HuH-7 (cell line): Measurements from ENCODE around the gene CFAP74.

Experiments used
- DNase-seq: peaks from one replicate; pipeline ENCODE4 v3.0.0; 2011; ENCODE audit warnings: low spot score

The CFAP74 gene

DNA sequence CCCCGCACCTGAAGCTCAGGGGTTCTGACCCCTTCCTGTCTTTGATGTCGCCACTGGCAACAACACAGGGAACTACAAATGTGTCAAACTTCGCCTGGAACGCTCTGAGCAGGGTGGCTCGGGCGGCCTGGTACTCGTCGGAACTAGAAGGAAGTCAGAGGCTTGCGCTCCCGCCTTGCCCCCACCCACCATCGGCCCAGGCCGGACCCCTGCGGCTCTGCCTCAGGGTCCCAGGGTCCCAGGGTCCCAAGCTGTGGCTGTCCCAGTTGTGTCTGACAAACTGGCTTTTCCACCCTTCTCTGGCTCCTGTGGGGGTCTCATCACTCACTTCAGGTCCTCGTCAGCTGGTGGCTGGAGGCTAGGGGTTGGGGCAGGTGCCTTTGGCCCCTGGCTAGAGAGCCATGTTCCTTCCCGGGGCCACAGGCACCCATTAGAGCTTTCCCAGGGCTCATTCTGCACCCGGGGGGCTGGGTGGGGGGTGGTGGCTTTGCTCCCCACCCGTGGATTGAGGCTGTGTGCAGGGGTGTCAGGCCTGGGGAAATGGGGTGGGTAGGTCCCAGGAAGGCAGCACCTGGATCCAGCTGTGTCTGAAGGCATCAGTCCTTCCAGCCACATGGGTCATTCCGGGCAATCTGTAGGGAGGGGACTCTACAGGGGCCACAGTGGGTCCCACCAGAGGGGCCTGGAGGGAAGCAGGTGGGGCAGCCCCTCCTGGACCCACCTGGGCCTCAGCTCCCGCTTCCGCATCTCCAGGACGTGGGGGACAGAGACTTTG, 76.5 kb downstream of the CFAP74 start:
- DNase-seq, result no peak

DNA sequence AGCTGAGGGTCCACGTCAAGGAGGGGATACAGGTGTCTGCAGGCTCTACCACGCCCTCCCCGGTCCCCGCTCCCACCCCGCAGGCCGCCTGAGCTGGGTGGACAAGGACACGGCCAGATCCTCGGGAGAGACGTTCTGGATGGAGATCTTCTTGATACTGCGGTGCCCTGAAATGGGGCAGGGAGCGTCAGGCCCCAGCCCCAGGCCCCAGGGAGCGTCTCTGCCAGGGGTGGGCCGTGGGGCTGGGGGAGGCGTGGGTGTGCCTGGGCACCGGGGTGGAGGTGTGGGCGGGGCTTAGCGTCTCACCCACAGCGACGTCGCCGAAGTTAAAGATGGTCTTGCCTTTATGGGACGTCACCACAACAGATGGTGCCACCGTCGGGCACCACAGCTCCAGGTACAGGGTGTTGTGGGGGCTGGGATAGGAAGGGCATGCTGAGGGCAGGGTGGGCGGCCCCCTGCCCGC, 77.2 kb downstream of the CFAP74 start:
- no peak for DNase-seq

- no peak for DNase-seq
Measured at GRCh38 chr1:1925437-1926345, 77.9 kb downstream of the CFAP74 start.

GRCh38 chr1:1924849-1925248, 78.7 kb downstream of the CFAP74 start:
- DNase-seq, result no peak

- DNase-seq, result no peak
Measured at GRCh38 chr1:1924386-1924785, 79.2 kb downstream of the CFAP74 start.

DNA sequence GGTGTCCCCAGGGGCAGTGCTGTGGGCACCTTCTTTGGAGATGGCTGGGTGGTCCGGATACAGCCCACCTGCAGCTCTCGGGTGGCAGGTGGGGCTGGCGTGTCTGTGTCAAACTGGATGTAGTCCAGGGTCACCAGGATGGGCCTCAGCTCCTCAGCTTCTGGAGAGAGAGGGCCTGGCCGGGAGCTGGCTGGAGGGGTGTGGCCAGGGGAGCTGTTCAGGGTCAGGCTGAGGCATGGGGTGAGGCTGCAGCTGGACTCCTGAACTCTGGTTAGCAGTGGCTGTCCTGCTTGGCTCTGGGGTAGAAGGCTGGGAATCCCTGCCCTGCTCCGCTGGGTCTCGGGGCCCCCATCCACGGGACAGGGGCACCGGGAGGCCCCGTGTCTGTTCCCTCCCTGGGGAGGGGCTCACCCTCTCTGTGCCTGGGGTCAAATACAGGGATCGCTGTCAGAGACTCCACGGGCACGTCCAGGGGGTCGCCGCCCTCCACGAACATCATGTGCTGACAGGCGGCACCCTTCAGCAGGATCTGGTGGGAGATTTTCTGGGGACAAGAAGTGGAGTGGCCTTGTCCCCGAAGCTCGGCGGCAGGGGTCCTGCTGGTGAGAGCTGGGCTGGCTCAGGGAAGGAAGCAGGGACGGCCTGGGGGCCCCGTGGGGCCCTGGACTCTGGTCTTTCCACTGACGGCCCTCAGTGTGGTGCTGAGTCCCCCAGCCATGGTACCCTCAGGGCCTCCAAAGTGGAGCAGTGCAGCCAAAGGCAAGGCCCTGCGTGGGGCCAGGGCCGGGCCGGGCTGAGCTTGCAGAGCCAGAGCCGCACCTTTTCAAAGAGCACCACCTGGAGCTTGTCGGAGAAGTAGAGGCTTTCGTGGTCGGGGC, 80.4 kb downstream of the CFAP74 start:
- peak; percentile 91 for DNase-seq

GRCh38 chr1:1922702-1922955, 81.0 kb downstream of the CFAP74 start:
- no peak for DNase-seq

DNA sequence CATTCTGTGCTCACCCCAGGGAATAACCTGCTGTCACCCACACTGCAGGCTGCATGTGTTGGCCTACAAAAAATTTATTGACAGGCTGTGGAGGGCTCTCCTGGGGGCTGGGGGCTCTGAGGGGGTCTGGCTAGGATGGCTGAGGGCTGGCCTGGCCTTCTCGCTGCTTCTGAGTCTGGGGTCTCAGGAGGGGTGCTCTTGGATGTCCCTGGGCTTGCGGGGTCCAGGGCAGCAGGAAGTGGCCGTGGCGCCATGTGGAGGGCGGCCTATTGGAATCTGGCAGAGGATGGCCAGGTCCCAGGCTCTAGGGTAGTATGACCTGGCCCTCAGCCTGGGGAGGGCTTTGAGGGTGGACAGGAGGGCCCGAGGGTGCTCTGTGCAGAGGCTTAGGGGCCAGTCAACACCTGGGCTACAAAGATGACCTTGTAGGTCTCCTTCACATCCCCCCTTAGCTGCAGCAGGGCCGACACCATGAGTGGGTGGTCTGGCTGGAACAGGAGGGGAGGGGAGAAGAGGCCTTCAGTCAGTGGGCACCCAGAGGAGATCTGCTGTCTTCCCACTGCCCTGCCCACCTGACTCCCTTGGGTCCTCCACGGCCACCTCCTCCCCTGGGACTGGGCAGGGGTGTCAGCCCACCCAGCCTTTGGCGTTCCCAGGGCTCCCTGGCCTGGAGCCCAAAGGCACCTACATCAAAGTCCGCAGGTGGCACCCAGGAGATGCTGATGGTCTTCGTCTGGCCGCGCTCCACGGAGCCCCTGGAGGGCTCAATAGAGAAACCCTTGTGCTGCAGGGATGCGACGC, 81.5 kb downstream of the CFAP74 start:
- no peak for DNase-seq

- no peak for DNase-seq
Measured at GRCh38 chr1:1921459-1921862, 82.1 kb downstream of the CFAP74 start.

DNA sequence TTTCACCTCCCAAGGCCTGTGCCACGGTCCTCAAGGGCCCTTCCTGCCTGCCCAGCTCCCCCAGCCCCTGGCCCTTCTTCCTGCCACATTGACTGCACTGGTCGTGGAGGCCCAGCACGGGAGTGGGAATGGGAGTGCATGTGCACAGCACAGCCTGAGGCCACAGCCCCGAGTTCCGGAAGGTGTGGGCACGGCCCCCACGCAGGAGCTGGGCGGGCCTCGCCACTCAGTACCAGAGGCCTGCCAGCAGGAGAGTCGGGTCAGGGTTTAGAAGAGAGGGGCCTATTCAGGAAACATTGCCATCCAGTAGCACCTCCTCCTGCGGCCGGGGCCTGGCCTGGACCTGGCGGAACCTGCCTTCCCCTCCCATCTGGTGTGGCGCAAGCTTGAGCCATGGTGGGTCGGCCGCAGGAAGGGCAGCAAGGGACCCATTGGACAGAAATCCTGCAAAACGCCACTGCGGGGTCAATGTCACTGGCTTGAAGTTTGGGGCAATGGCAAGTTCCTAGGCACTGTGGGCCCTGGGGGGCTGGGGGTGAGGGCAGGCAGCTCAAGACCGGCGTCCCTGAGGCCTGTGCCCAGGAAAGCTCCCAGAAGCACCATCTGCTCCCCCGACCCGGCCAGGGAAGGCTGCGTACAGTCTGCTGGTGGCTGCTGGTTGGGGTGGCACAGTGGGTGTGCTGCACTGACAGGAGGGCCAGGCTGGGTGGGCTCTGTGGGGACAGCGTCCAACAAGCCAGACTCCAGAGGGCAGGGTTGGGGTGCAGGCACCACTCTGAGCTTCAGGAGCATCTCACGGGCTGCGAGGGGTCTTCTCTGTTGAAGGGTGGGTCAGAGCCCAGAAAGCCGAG, 82.8 kb downstream of the CFAP74 start:
- no peak for DNase-seq

DNA sequence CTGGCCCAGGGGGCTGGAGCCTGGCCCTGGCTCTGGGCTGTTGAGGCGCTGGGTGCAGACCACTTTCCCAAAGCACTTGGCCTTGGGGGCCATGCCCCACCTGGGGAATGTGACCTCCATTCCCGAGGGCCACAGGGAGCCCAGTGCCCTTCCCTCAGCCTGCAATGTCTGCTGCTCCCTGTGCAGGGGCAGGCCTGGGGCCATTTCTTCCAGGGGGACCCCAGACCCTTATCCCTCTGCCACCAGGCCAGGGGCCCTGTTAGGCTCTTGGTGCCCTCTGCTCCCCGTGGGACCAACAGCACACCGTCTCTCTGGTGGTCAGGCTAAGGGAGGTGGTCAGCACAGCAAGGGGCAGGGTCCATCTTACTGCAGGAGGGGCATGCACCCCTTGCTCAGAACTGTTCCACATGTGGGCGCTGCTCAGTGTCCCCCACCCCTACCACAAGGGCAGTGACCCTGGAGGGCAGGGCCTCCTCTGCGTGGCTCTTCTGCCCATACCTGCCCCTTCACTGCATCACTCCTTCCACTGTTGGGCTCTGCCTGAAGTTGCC, 83.5 kb downstream of the CFAP74 start:
- no peak for DNase-seq

DNA sequence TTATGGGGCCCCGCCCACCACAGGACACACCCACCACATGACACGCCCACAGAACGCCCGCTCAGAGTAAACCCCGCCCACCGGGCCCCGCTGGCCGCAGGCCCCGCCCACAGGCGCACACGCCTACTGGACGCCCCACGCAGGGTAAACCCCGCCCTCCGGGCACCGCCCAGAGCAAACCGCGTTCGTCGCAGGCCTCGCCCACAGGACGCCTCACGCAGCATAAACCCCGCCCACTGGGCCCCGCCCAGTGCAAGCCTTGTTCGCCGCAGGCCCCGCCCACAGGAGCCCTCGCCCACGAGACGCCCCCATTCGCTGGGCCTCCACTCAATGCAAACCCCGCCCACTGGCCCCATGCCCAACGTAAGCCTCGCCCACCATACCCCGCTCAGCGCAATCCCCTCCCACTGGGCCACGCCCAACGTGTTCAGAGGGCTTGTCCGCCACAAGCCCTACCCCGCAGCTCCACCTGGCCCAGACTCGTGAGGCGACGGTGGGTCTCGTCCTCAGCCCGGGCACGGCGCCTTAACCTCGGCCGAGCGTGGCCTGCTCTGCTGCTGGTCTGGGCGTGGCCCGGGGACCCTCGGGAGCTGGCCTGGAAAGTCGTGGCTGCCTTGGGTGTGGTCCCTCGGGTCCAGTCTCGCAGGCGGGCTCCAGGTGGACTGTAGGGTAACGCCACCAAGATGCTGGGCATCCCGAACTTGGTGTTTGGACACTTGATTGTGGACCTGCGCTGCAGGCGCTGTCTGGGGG, 84.1 kb downstream of the CFAP74 start:
- peak; percentile 100 for DNase-seq

- DNase-seq, result peak; percentile 80
Measured at GRCh38 chr1:1918901-1919303, 84.7 kb downstream of the CFAP74 start, which contains the start of gene TMEM52. TSS of gene TMEM52 (minus strand) at chr1:1919279. CDS start at chr1:1919265, 14 bp downstream.

GRCh38 chr1:1917995-1918900, 85.3 kb downstream of the CFAP74 start:
- no peak for DNase-seq

DNA sequence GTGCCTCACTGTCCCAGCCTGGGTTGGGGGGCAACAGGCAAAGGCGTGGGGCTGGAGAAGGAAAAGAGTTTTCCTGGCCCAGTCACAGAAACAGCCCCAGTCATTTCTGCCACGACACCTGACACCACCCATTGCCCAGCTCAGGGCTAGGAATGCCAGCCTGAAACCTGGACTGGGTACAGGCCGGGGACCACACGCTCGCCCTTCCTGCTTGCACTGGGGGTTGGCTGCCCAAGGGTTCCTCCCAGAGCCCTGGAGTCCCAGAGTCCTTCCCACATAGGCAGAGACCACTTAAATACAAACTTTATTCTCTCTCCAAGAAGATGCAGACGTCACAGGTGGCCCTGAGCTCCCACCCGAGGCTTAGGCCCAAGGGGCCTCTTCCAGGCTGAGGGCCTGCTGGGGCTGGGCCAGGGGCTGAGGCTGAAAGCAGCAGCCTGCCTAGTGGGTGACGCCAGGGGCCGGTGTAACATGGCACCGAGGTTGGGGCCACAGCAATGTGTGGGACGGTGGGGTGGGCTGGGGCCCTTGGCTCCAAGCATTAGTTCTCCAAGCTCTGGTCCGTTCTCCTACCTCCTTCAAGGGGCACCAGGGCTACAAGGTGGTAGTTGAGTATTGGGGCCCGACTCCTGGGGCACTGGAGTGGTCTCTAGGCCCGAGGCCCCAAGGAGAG, 86.1 kb downstream of the CFAP74 start:
- no peak for DNase-seq

- DNase-seq, result no peak
Measured at GRCh38 chr1:1916851-1917251, 86.7 kb downstream of the CFAP74 start.

- no peak for DNase-seq
Measured at GRCh38 chr1:1915911-1916840, 87.4 kb downstream of the CFAP74 start.
